ENCODE data around the gene GRB10. TPM values are rescaled to one million over a fixed set of nuclear protein-coding genes. Genes with fewer than 3 reads are reported as not detected.

The GRB10 gene
- total RNA-seq, 1 experiment from 2014 or later: 38.3 TPM

GRCh38 chr7:50556247-50556991 is 226.3 kb downstream of the GRB10 start:
- no peak overlapping the region for H3K27ac ChIP-seq (ENCODE audit: low read length)
- BruUV-seq (replicated peaks): no TSS peak
- no peaks in the 10 kb centered on the region for H3K4me1 ChIP-seq (ENCODE audit: control insufficient read depth, insufficient read depth, low read length)
- in situ Hi-C loops (cut with HindIII; ENCODE audit: low pct_unique_long_range_greater_than_20kb, low sequenced_read_pairs): no loop called here
- H3K9me3 ChIP-seq (ENCODE audit: control insufficient read depth, insufficient read depth, low read depth, low read length): no peaks in the 10 kb centered on the region
- ChIA-PET CTCF (no interaction called here), POLR2A (no interaction called here)
- peaks cover 13% of the 10 kb centered on the region; the same call in 1 of the 2 replicates for H3K27me3 ChIP-seq (ENCODE audit: control insufficient read depth, insufficient read depth, low read length)
- H3K36me3 ChIP-seq (ENCODE audit: control insufficient read depth, insufficient read depth, low read length): no peaks in the 10 kb centered on the region
- DNase-seq (ENCODE audit: low read depth, low spot score) (no peak), ATAC-seq (no peak)
- H3K4me3 ChIP-seq (ENCODE audit: low read depth in 2 of 2, low read length in 2 of 2): no peak overlapping the region
- TF ChIP-seq TCF7L2 (IDR thresholded peaks at IDR 0.05; ENCODE audit: low read depth, low read length) (no peak), CTCF (IDR thresholded peaks at IDR 0.05) (no peak), SIN3A (IDR thresholded peaks at IDR 0.05; ENCODE audit: borderline replicate concordance, insufficient read depth, low read depth, low read length) (no peak), POLR2AphosphoS5 (IDR thresholded peaks at IDR 0.05; ENCODE audit: low read depth, low read length) (no peak), REST (IDR thresholded peaks at IDR 0.05; ENCODE audit: insufficient read depth in 1 of 2, low read depth in 2 of 2, low read length in 1 of 2) (no peak)
- intact Hi-C loops (cut with micrococcal nuclease; ENCODE audit: unreplicated experiment): no loop called here

GRCh38 chr7:50555594-50556140 is 227.0 kb downstream of the GRB10 start:
- H3K4me1 ChIP-seq (ENCODE audit: control insufficient read depth, insufficient read depth, low read length): no peaks in the 10 kb centered on the region
- H3K27ac ChIP-seq (ENCODE audit: low read length): no peak overlapping the region
- H3K27me3 ChIP-seq (ENCODE audit: control insufficient read depth, insufficient read depth, low read length): peaks cover 13% of the 10 kb centered on the region; the same call in 1 of the 2 replicates
- ATAC-seq: no peak
- ChIA-PET CTCF (interaction anchor here (0.6 kb wide), 1 partner anchor 52 kb away, joined by 4 read pairs; no protein-coding TSS in a partner anchor), POLR2A (no interaction called here)
- H3K9me3 ChIP-seq (ENCODE audit: control insufficient read depth, insufficient read depth, low read depth, low read length): no peaks in the 10 kb centered on the region
- H3K36me3 ChIP-seq (ENCODE audit: control insufficient read depth, insufficient read depth, low read length): no peaks in the 10 kb centered on the region
- in situ Hi-C loops (cut with HindIII; ENCODE audit: low pct_unique_long_range_greater_than_20kb, low sequenced_read_pairs) (no loop called here), intact Hi-C loops (cut with micrococcal nuclease; ENCODE audit: unreplicated experiment) (no loop called here)
- H3K4me3 ChIP-seq (ENCODE audit: low read depth in 2 of 2, low read length in 2 of 2): no peak overlapping the region
- BruUV-seq (replicated peaks): no TSS peak
- TF ChIP-seq REST (IDR thresholded peaks at IDR 0.05; ENCODE audit: insufficient read depth in 1 of 2, low read depth in 2 of 2, low read length in 1 of 2) (no peak), CTCF (IDR thresholded peaks at IDR 0.05) (no peak), TCF7L2 (IDR thresholded peaks at IDR 0.05; ENCODE audit: low read depth, low read length) (no peak), POLR2AphosphoS5 (IDR thresholded peaks at IDR 0.05; ENCODE audit: low read depth, low read length) (no peak), SIN3A (IDR thresholded peaks at IDR 0.05; ENCODE audit: borderline replicate concordance, insufficient read depth, low read depth, low read length) (no peak)
- no peak for DNase-seq (ENCODE audit: low read depth, low spot score)
